HG02763 (cell line): ENCODE results near the gene NDUFAB1.
"Not testable (repeated sequence)": the region's sequence is repeated elsewhere in the genome, so short reads cannot be mapped to it uniquely, and the experiment has no call there.

Source experiments
- ATAC-seq: cut with Tn5 transposase; IDR thresholded peaks from one replicate; pipeline ENCODE4 v1.9.1; 2021; ENCODE audit warnings: mild to moderate bottlenecking, moderate library complexity; ENCODE audit not compliant: unreplicated experiment

NDUFAB1 gene

DNA sequence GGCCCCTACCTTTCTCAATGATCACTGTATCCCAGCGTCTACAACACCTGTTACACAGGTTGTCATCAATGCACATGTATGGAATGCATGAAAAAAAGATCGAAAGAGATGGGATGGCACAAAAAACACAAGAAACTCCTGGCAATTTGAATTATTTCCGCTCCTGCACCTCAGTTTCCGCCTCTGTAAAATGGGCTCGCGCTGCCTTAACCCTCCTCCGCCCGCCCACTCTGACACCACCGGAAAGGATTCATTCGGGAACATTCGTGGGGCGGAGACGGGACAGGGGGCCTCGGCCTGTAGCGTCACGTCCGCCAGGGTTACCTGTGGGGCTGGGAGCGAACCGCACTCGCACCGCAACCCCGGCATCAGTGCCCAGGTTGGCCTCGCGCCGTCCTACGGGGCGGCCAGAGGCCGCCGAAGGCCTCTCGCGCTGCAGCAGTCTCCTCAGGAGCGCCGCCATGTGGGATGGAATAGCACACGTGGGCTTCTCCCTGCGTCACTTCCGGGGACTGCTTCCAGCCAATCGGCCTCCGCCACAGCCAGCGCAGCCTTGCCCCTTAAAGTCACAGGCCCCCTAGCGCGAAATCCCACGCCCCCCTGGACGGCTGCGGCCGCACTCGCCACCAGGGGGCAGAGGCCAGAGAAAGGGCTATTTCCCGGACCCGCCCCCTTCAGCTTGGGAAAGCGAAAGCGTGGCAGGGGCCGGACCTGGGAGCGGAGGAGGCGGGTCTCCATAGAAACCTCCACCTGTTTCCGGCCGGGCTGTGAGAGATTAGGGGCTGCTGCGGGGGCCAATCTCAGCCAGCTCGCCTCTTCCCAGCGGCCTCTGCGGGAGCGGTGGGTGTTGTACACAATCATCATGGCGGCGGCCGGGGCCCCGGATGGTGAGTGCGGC is 39.0 kb downstream of the NDUFAB1 start, which contains the start of the genes EARS2 and UBFD1:
Gene EARS2 (minus strand): TSS at position 470 of the 898 bp plus-strand sequence. CDS start 7 bp downstream, at position 463.
Gene UBFD1 (plus strand): TSS at position 847 of the 898 bp plus-strand sequence. CDS start 16 bp downstream, at position 863.
- ATAC-seq = peak; percentile 92

- no peak for ATAC-seq
These were observed 41.6 kb downstream of the NDUFAB1 start for GRCh38 chr16:23554536-23554935.

- ATAC-seq = no peak
These were observed 44.0 kb downstream of the NDUFAB1 start for GRCh38 chr16:23552161-23552560.

DNA sequence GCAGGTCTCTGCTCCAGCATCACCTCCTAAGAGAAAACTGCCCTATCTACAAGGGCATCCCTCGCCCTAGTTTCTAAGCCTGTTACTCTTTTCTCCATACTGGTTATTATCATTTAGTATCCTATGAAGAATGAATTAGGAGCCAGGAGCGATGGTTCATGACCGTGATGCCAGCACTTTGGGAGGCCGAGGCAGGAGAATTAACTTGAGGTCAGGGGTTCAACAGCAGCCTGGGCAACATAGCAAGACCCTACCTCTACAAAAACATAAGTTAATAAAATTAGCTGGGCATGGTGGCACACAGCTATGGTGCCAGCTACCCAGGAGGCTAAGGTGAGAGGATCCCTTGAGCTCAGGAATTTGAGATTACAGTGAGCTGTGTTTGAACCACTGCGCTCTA is 46.2 kb downstream of the NDUFAB1 start:
- ATAC-seq = no peak

- no peak for ATAC-seq
These were observed 51.7 kb downstream of the NDUFAB1 start for GRCh38 chr16:23544436-23544835.

GRCh38 chr16:23540817-23541178 is 55.3 kb downstream of the NDUFAB1 start:
- ATAC-seq = not testable (repeated sequence)

- no peak for ATAC-seq
These were observed 55.9 kb downstream of the NDUFAB1 start for GRCh38 chr16:23539984-23540816.

DNA sequence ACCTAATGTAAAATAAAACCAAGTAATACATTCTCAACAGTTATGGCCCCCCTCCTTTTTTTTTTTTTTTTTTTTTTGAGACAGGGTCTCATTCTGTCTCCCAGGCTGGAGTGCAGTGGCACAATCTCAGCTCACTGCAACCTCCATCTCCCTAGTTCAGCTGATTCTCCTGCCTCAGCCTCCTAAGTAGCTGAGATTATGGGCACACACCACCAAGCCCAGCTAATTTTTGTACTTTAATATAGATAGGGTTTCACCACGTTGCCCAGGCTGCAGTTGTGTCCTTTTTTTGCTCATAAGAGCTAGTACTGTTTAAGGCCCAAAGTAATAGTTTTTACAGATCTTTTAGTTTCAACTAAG is 57.2 kb downstream of the NDUFAB1 start:
- no peak for ATAC-seq

DNA sequence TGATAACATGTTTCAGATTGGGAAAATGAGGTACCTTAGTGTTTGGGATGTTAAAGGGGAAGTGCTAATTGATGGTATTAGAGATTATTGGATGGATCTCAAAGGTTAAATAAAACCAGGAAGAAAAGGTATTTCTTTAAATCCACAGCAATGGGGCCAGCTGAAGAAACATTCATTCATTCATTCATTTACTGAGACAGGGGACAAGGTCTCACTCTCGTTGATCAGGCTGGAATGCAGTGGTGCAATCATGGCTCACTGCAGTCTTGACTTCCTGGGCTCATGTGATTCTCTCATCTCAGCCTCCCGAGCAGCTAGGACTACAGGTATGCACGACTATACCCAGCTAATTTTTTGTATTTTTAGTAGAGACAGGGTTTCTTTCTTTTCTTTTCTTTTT is 58.7 kb downstream of the NDUFAB1 start:
- no peak for ATAC-seq

DNA sequence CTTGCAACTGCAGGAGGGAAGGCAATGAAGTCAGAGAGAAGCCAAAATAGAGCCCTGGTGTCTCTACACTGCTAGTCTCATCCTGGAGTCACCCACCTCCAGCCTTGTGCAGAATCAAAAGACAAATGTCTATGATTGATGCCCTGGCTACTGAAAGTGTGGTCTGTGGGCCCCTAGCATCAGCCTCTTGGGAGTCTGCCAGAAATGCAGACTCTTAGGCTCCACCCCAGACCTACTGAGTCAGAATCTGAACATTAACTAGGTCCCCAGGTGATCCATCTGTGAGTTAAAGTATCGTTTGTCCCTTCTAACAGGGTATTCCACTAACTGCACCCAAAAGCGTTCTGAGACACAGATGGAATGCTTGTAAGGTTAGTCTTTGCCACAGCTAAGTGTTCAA is 60.2 kb downstream of the NDUFAB1 start:
- ATAC-seq = no peak

GRCh38 chr16:23534868-23535860 is 61.0 kb downstream of the NDUFAB1 start:
- no peak for ATAC-seq

DNA sequence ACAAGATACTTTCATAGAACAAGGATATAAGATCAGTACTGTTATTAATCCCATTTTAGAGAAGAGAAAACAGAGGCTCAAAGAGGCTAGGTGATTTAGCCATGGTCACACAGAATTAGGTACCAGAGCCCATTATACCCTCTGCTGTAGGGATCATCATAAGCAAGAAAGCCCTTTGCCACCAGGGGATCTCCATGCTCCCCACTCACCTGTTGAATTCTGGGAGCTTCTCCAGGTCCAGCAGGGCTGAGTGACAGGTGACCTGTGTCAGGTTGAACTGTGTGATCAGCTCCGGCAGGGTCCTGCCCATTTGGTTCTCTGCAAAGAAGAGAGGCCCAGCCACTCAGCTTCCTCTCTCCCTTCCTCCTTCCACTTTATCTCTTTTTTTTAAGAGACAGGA is 63.7 kb downstream of the NDUFAB1 start:
- ATAC-seq = no peak
